ENCODE measurements around the gene ATP10B.

ATP10B gene

GRCh38 chr5:160516696-160517530 is 335.1 kb downstream of the ATP10B start:
- no peak for DNase-seq (ENCODE audit: low read depth in 3 of 3, low spot score in 1 of 3)

DNA sequence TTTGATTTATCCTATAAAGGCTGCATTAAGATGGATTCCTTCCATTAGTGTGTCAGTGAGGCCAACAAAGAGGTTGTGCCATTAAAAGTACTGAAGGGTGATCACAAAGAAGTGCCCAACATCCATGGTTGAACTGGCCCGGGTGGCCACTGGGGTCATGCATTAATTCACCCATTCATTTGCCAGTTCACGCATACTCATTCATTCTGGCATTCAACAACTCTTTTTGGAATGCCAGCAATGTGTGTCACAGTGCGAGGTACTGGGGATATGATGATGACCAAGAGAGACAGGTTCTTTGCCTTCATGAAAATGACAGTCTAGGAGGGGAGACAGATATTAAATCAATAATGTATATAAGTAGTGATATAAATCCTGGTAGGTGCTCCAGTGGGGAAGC is 337.1 kb downstream of the ATP10B start:
- no peak for DNase-seq (ENCODE audit: low read depth in 3 of 3, low spot score in 1 of 3)

DNA sequence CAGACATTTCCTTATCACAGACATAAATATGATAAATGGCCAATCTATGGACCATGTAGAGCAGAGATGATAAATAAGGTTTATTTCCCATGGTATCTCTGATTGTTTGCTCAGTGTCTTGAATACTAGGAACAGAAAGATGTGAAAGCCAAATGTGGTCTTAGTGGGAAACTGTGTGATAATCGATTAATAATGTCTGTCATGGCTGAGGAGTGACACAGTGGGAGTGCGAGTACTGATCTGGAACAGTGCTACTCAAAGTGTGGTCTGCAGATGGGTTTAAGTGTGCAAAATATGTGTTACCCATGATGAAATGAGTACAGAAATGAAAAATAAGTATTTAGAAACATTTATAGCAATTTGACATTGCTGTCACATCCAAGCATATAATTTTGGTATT is 337.8 kb downstream of the ATP10B start:
- no peak for DNase-seq (ENCODE audit: low read depth in 3 of 3, low spot score in 1 of 3)

DNA sequence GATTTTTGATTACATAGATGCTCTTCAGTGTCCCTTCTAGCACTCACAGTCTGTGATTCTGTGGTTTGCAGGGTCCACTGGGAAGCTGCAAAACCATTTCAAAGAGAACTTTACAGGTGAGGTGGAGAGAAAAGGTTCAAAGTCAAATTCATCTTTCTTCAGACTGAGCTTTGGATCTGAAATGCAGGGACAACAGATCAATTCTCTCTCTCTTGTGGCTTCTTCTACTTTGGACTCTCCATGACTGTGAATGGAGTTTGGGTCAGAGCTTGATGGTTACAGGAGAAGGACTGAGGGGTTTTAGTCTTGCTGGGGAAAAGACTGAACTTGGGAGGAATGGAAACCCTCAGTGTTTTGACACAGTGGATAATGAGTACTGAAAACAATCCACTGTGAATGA is 338.5 kb downstream of the ATP10B start:
- no peak for DNase-seq (ENCODE audit: low read depth in 3 of 3, low spot score in 1 of 3)

Data from stimulated activated CD4-positive, alpha-beta T cell treated with anti-CD3 and anti-CD28 coated beads, TNF-alpha, amount 100 ng/mL, for 1 hour (primary cell).